BJ (cell line): ENCODE data around the gene INTS2. TPM values are rescaled to one million over a fixed set of nuclear protein-coding genes. Genes with fewer than 3 reads are reported as not detected.

Source experiments
- CTCF ChIA-PET: fragments of 350-600 bp; formaldehyde crosslinking; extraction: SDS; loops from one replicate; lab custom pipeline; 2021; ENCODE audit warnings: antibody characterized with exemption, inconsistent platforms; lab: Yijun Ruan, JAX
- POLR2A ChIA-PET: fragments of 300-600 bp; sonication (Branson Sonifier 250); formaldehyde crosslinking; extraction: SDS; loops from one replicate; lab custom pipeline; 2021; ENCODE audit warnings: antibody characterized with exemption; lab: Charles Lee
- DNase-seq: peaks from one replicate; pipeline ENCODE4 v3.0.0-alpha.2; 2011; ENCODE audit warnings: low read depth
- H3K27me3 ChIP-seq: 2 replicates; pipeline ENCODE4 v1.6.0; 2011; ENCODE audit warnings: low read length; ENCODE audit not compliant: control insufficient read depth, insufficient read depth
- H3K36me3 ChIP-seq: 2 replicates; pipeline ENCODE4 v1.5.1; 2011; ENCODE audit warnings: low read length; ENCODE audit not compliant: control insufficient read depth, insufficient read depth
- H3K4me3 ChIP-seq: 2 replicates; pipeline ENCODE4 v1.5.1; 2011; ENCODE audit warnings: low read depth, mild to moderate bottlenecking, control low read depth, low read length
- CTCF ChIP-seq: IDR thresholded peaks from 2 replicates; pipeline ENCODE4 v1.5.1; 2011; ENCODE audit warnings: low read depth, mild to moderate bottlenecking, control low read depth, inconsistent platforms, low read length, moderate library complexity; ENCODE audit not compliant: insufficient read depth
- polyA plus RNA-seq: library from polyadenylated mRNA; depleted of rRNA; stranded (reverse); fragments of >200 nt; gene quantifications from 2 replicates; pipeline ENCODE4 v1.2.3, GENCODE V29; 2011

The INTS2 gene
- polyA plus RNA-seq, 1 experiment: 3.5 TPM

GRCh38 chr17:61878984-61879612 is 48.7 kb downstream of the INTS2 start:
- ChIA-PET CTCF (interaction anchor here (1.5 kb wide), 1 partner anchor 18 kb away, joined by 3 read pairs; no protein-coding TSS in a partner anchor), POLR2A (no interaction called here)
- no peak for DNase-seq
- TF ChIP-seq CTCF: no peak
- peaks cover 1% of the 10 kb centered on the region for H3K36me3 ChIP-seq
- H3K27me3 ChIP-seq: no peaks in the 10 kb centered on the region
- no peak overlapping the region for H3K4me3 ChIP-seq

- CTCF ChIA-PET: no interaction called here
- peaks cover under 1% of the 10 kb centered on the region for H3K36me3 ChIP-seq
- no peaks in the 10 kb centered on the region for H3K27me3 ChIP-seq
- POLR2A ChIA-PET: no interaction called here
- DNase-seq: no peak
- no peak for TF ChIP-seq CTCF
- H3K4me3 ChIP-seq: no peak overlapping the region
Measured at GRCh38 chr17:61878520-61878919, 49.3 kb downstream of the INTS2 start.

- TF ChIP-seq CTCF: no peak
- CTCF ChIA-PET: no interaction called here
- no peak for DNase-seq
- Histone ChIP-seq H3K4me3 (no peak overlapping the region), H3K36me3 (no peaks in the 10 kb centered on the region; the same call in none of the 2 replicates), H3K27me3 (no peaks in the 10 kb centered on the region)
- POLR2A ChIA-PET: no interaction called here
Measured at GRCh38 chr17:61877837-61878236, 49.9 kb downstream of the INTS2 start.

GRCh38 chr17:61875804-61876203 is 52.0 kb downstream of the INTS2 start:
- no peaks in the 10 kb centered on the region; the same call in none of the 2 replicates for H3K36me3 ChIP-seq
- ChIA-PET CTCF (no interaction called here), POLR2A (no interaction called here)
- H3K4me3 ChIP-seq: no peak overlapping the region
- DNase-seq: no peak
- no peak for TF ChIP-seq CTCF
- H3K27me3 ChIP-seq: no peaks in the 10 kb centered on the region

- Histone ChIP-seq H3K27me3 (no peaks in the 10 kb centered on the region), H3K36me3 (no peaks in the 10 kb centered on the region; the same call in 1 of the 2 replicates), H3K4me3 (no peak overlapping the region)
- CTCF ChIA-PET: no interaction called here
- DNase-seq: no peak
- POLR2A ChIA-PET: no interaction called here
- TF ChIP-seq CTCF: no peak
Measured at GRCh38 chr17:61875285-61875684, 52.5 kb downstream of the INTS2 start.
